ENCODE measurements around the gene P2RY6. TPM values are rescaled to one million over a fixed set of nuclear protein-coding genes. Genes with fewer than 3 reads are reported as not detected.

The P2RY6 gene
- total and polyA plus RNA-seq, 10 of the 15 experiments (the other 5 are each of a cell fraction or from before 2014, with no cell fraction given) = 0.05 to 0.90 (median 0.22) TPM; not detected in 4

GRCh38 chr11:73313652-73314051, 41.5 kb downstream of the P2RY6 start (continued):
- TF ChIP-seq E2F8 (IDR thresholded peaks at IDR 0.05; ENCODE audit: low read depth, partially characterized antibody) = no peak
- TF ChIP-seq MLLT1 (IDR thresholded peaks at IDR 0.05) = no peak
- no peak for TF ChIP-seq GATAD2B (conservative IDR thresholded peaks at IDR 0.05; ENCODE audit: low read depth)
- no peak for TF ChIP-seq SMAD5 (IDR thresholded peaks at IDR 0.05; ENCODE audit: low read depth)
- TF ChIP-seq KAT2A (conservative IDR thresholded peaks at IDR 0.05; ENCODE audit: control insufficient read depth, low read depth, low read length) = no peak
- no peak for TF ChIP-seq SUPT20H (IDR thresholded peaks at IDR 0.05; ENCODE audit: borderline replicate concordance, control insufficient read depth, low read depth, low read length)
- no peak for TF ChIP-seq EZH2 (IDR thresholded peaks at IDR 0.05; ENCODE audit: borderline replicate concordance, control insufficient read depth, low read depth, low read length)
- TF ChIP-seq POLR2AphosphoS5 (IDR thresholded peaks at IDR 0.05; ENCODE audit: low read length) = no peak
- no peak for TF ChIP-seq HDGF (IDR thresholded peaks at IDR 0.05)
- TF ChIP-seq SMC3 (IDR thresholded peaks at IDR 0.05; ENCODE audit: borderline replicate concordance, low read length) = no peak
- no peak for TF ChIP-seq CUX1 (IDR thresholded peaks at IDR 0.05; ENCODE audit: insufficient replicate concordance, low read depth, low read length)
- peak; percentile 77; the same call in 1 of the 2 replicates for TF ChIP-seq SPI1 (IDR thresholded peaks at IDR 0.05; ENCODE audit: borderline replicate concordance, insufficient read depth, low read depth, low read length)
- TF ChIP-seq IKZF1 (conservative IDR thresholded peaks at IDR 0.05) = peak; percentile 58; the same call in 1 of the 2 replicates
- TF ChIP-seq ESRRA (IDR thresholded peaks at IDR 0.05; ENCODE audit: low read length) = no peak
- TF ChIP-seq NR2C1 (IDR thresholded peaks at IDR 0.05) = no peak
- no peak for TF ChIP-seq CBFB (IDR thresholded peaks at IDR 0.05; ENCODE audit: low read depth)
- TF ChIP-seq SMARCA5 (IDR thresholded peaks at IDR 0.05) = peak; percentile 73; the same call in 1 of the 2 replicates
- TF ChIP-seq PKNOX1 (IDR thresholded peaks at IDR 0.05) = no peak
- TF ChIP-seq RFX5 (IDR thresholded peaks at IDR 0.05; ENCODE audit: low read depth, low read length) = no peak
